ENCODE measurements around the gene GFER.
"Not testable (repeated sequence)": the region's sequence is repeated elsewhere in the genome, so short reads cannot be mapped to it uniquely, and the experiment has no call there.

GFER gene

GRCh38 chr16:2009791-2010510 is 26.0 kb downstream of the GFER start, which contains the start of gene ZNF598:
Gene ZNF598 (minus strand): TSS chr16:2009821.
- Mint-ChIP-seq H3K27me3 (ENCODE audit: low read depth) (no peaks in the 10 kb centered on the region), H3K4me3 (peak within 1 kb of the TSS; percentile 91), H3K36me3 (ENCODE audit: low read depth) (peaks cover 11% of the 10 kb centered on the region), H3K27ac (peak within 1 kb of the TSS; percentile 95), H3K9me3 (no peaks in the 10 kb centered on the region), H3K4me1 (ENCODE audit: low read depth) (peaks cover 26% of the 10 kb centered on the region)

GRCh38 chr16:2011726-2012125 is 27.7 kb downstream of the GFER start:
- not testable (repeated sequence) for H3K9me3 Mint-ChIP-seq; H3K27ac Mint-ChIP-seq; H3K27me3 Mint-ChIP-seq (ENCODE audit: low read depth); H3K4me3 Mint-ChIP-seq
- Mint-ChIP-seq H3K36me3 (ENCODE audit: low read depth) (peaks cover 11% of the 10 kb centered on the region), H3K4me1 (ENCODE audit: low read depth) (peaks cover 22% of the 10 kb centered on the region)

- peaks cover 8% of the 10 kb centered on the region for H3K4me1 Mint-ChIP-seq (ENCODE audit: low read depth)
Measured at GRCh38 chr16:2013527-2013926, 29.5 kb downstream of the GFER start.

GRCh38 chr16:2015117-2015946 is 31.3 kb downstream of the GFER start:
- Mint-ChIP-seq H3K4me1 (ENCODE audit: low read depth) (peaks cover under 1% of the 10 kb centered on the region), H3K27me3 (ENCODE audit: low read depth) (peaks cover 12% of the 10 kb centered on the region), H3K27ac (no peak overlapping the region), H3K36me3 (ENCODE audit: low read depth) (no peaks in the 10 kb centered on the region), H3K9me3 (no peaks in the 10 kb centered on the region), H3K4me3 (no peak overlapping the region)

More at GRCh38 chr16:2013527-2013926, 29.5 kb downstream of the GFER start:
- no peak overlapping the region for H3K27ac Mint-ChIP-seq
- no peaks in the 10 kb centered on the region for H3K9me3 Mint-ChIP-seq
- H3K27me3 Mint-ChIP-seq (ENCODE audit: low read depth) = peaks cover 5% of the 10 kb centered on the region
- peaks cover 5% of the 10 kb centered on the region for H3K36me3 Mint-ChIP-seq (ENCODE audit: low read depth)
- H3K4me3 Mint-ChIP-seq = no peak overlapping the region

- Mint-ChIP-seq H3K9me3 (no peaks in the 10 kb centered on the region), H3K4me1 (ENCODE audit: low read depth) (no peaks in the 10 kb centered on the region), H3K4me3 (no peak overlapping the region), H3K27ac (no peak overlapping the region), H3K27me3 (ENCODE audit: low read depth) (peaks cover 18% of the 10 kb centered on the region), H3K36me3 (ENCODE audit: low read depth) (no peaks in the 10 kb centered on the region)
Measured at GRCh38 chr16:2015947-2016208, 31.9 kb downstream of the GFER start.

GRCh38 chr16:2016407-2016922 is 32.5 kb downstream of the GFER start:
- Mint-ChIP-seq H3K27ac (no peak overlapping the region), H3K27me3 (ENCODE audit: low read depth) (peaks cover 23% of the 10 kb centered on the region), H3K36me3 (ENCODE audit: low read depth) (no peaks in the 10 kb centered on the region), H3K4me1 (ENCODE audit: low read depth) (no peaks in the 10 kb centered on the region), H3K4me3 (no peak overlapping the region), H3K9me3 (no peaks in the 10 kb centered on the region)

- no peak within 1 kb of the TSS for H3K27ac Mint-ChIP-seq
Measured at GRCh38 chr16:2019518-2019920, 35.5 kb downstream of the GFER start, which contains the start of gene NPW. Gene NPW (plus strand): TSS chr16:2019785.

GRCh38 chr16:2019921-2020831 is 36.2 kb downstream of the GFER start:
- no peak overlapping the region for H3K4me3 Mint-ChIP-seq
- H3K27me3 Mint-ChIP-seq (ENCODE audit: low read depth) = peaks cover 34% of the 10 kb centered on the region
- no peaks in the 10 kb centered on the region for H3K9me3 Mint-ChIP-seq
- no peak overlapping the region for H3K27ac Mint-ChIP-seq
- H3K36me3 Mint-ChIP-seq (ENCODE audit: low read depth) = no peaks in the 10 kb centered on the region
- no peaks in the 10 kb centered on the region for H3K4me1 Mint-ChIP-seq (ENCODE audit: low read depth)

More at GRCh38 chr16:2019518-2019920, 35.5 kb downstream of the GFER start, which contains the start of gene NPW:
- H3K36me3 Mint-ChIP-seq (ENCODE audit: low read depth) = no peaks in the 10 kb centered on the region
- no peak within 1 kb of the TSS for H3K4me3 Mint-ChIP-seq
- H3K4me1 Mint-ChIP-seq (ENCODE audit: low read depth) = no peaks in the 10 kb centered on the region
- peaks cover 34% of the 10 kb centered on the region for H3K27me3 Mint-ChIP-seq (ENCODE audit: low read depth)
- no peaks in the 10 kb centered on the region for H3K9me3 Mint-ChIP-seq

- Mint-ChIP-seq H3K27ac (no peak overlapping the region), H3K36me3 (ENCODE audit: low read depth) (no peaks in the 10 kb centered on the region), H3K4me3 (peak overlapping the region; percentile 72), H3K27me3 (ENCODE audit: low read depth) (peaks cover 43% of the 10 kb centered on the region), H3K4me1 (ENCODE audit: low read depth) (peaks cover 2% of the 10 kb centered on the region), H3K9me3 (no peaks in the 10 kb centered on the region)
Measured at GRCh38 chr16:2022723-2023091, 38.7 kb downstream of the GFER start.

- Mint-ChIP-seq H3K27ac (no peak overlapping the region), H3K27me3 (ENCODE audit: low read depth) (peaks cover 45% of the 10 kb centered on the region), H3K36me3 (ENCODE audit: low read depth) (no peaks in the 10 kb centered on the region), H3K4me1 (ENCODE audit: low read depth) (peaks cover 2% of the 10 kb centered on the region), H3K9me3 (no peaks in the 10 kb centered on the region), H3K4me3 (peak overlapping the region; percentile 72)
Measured at GRCh38 chr16:2023092-2024031, 39.4 kb downstream of the GFER start.

- H3K9me3 Mint-ChIP-seq = no peaks in the 10 kb centered on the region
- H3K27ac Mint-ChIP-seq = peak overlapping the region; percentile 10
- H3K4me3 Mint-ChIP-seq = no peak overlapping the region
- no peaks in the 10 kb centered on the region for H3K36me3 Mint-ChIP-seq (ENCODE audit: low read depth)
- H3K27me3 Mint-ChIP-seq (ENCODE audit: low read depth) = peaks cover 44% of the 10 kb centered on the region
- H3K4me1 Mint-ChIP-seq (ENCODE audit: low read depth) = peaks cover 2% of the 10 kb centered on the region
Measured at GRCh38 chr16:2024032-2024420, 40.0 kb downstream of the GFER start.

GRCh38 chr16:2025251-2025650 is 41.3 kb downstream of the GFER start:
- H3K4me1 Mint-ChIP-seq (ENCODE audit: low read depth) = peaks cover 2% of the 10 kb centered on the region
- no peaks in the 10 kb centered on the region for H3K36me3 Mint-ChIP-seq (ENCODE audit: low read depth)
- H3K27me3 Mint-ChIP-seq (ENCODE audit: low read depth) = peaks cover 42% of the 10 kb centered on the region
- H3K9me3 Mint-ChIP-seq = no peaks in the 10 kb centered on the region
- H3K4me3 Mint-ChIP-seq = peak overlapping the region; percentile 64
- H3K27ac Mint-ChIP-seq = no peak overlapping the region

GRCh38 chr16:2025878-2026460 is 42.0 kb downstream of the GFER start:
- Mint-ChIP-seq H3K4me3 (peak overlapping the region; percentile 62), H3K4me1 (ENCODE audit: low read depth) (peaks cover 2% of the 10 kb centered on the region), H3K36me3 (ENCODE audit: low read depth) (no peaks in the 10 kb centered on the region), H3K27me3 (ENCODE audit: low read depth) (peaks cover 35% of the 10 kb centered on the region), H3K27ac (no peak overlapping the region), H3K9me3 (no peaks in the 10 kb centered on the region)
